Urinary bladder (tissue), 4 donors: ENCODE data around the gene SHLD1. TPM values are rescaled to one million over a fixed set of nuclear protein-coding genes. Genes with fewer than 3 reads are reported as not detected.
A peak's percentile ranks its signal among the peaks of the same experiment; 100 is the strongest.

Source experiments
- DNase-seq: peaks from one replicate; pipeline ENCODE4 v3.0.0-alpha.2; 2015; ENCODE audit errors: extremely low spot score
- H3K27ac ChIP-seq: one replicate; pipeline ENCODE4 v1.5.1; 2013; ENCODE audit warnings: low read depth, mild to moderate bottlenecking, moderate library complexity
- H3K36me3 ChIP-seq: one replicate; pipeline ENCODE4 v1.6.1; 2013; ENCODE audit warnings: mild to moderate bottlenecking, moderate library complexity; ENCODE audit not compliant: insufficient read depth
- H3K4me1 ChIP-seq: one replicate; pipeline ENCODE4 v1.6.1; 2013; ENCODE audit warnings: mild to moderate bottlenecking, moderate library complexity; ENCODE audit not compliant: insufficient read depth
- H3K4me3 ChIP-seq: one replicate; pipeline ENCODE4 v1.5.1; 2013; ENCODE audit warnings: low read depth, low read length
- WGBS: extraction: QIAGEN DNeasy Blood & Tissue Kit; methylation state at CpG from one replicate; pipeline ENCODE4 v1.1.7; 2013; 5-methylcytosine and 5-hydroxymethylcytosine counted together
- polyA plus RNA-seq: library from polyadenylated mRNA; stranded (reverse); fragments of 200-250 nt; gene quantifications from one replicate; pipeline ENCODE4 v1.2.3, GENCODE V29; 2013
- total RNA-seq: library from RNA; depleted of rRNA; stranded (reverse); fragments of >200 nt; gene quantifications from one replicate; pipeline ENCODE4 v1.2.3, GENCODE V29; 2014
- donor health status: healthy with polysubstance abuse.
- donor health status: healthy.

The SHLD1 gene
- total and polyA plus RNA-seq, 2 donors = 3.6 to 6.5 TPM

- 60% methylated on average over 9 of the region's 9 CpGs for WGBS
- Histone ChIP-seq H3K27ac (no peak overlapping the region), H3K4me1 (no peaks in the 10 kb centered on the region), H3K36me3 (no peaks in the 10 kb centered on the region), H3K4me3 (no peak overlapping the region)
- no peak for DNase-seq
Measured at GRCh38 chr20:5825130-5825719, 75.0 kb downstream of the SHLD1 start.

GRCh38 chr20:5827098-5827853 is 77.1 kb downstream of the SHLD1 start:
- Histone ChIP-seq H3K27ac (no peak overlapping the region), H3K4me3 (no peak overlapping the region), H3K4me1 (no peaks in the 10 kb centered on the region), H3K36me3 (no peaks in the 10 kb centered on the region)
- WGBS = 89% methylated on average over 15 of the region's 15 CpGs
- no peak for DNase-seq

DNA sequence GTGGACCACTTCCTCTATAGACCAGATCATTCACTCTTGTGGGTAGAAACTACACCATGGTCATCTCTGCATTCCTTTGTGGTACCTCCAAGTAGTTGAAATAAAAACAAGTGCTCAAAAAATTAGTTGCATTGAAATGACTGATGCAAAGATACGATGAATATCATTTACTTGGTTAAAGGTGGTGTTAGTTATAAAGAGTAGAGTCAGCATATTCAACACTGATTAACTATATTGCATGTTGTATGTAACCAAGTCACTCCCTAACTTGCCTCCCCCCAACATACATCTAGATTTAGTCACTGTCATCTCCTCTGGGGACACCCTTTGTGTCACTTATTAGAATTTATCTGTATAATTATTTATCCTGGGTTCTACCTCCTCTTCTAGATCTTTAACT is 77.7 kb downstream of the SHLD1 start:
- 99% methylated on average over 1 of the region's 1 CpG for WGBS
- Histone ChIP-seq H3K36me3 (no peaks in the 10 kb centered on the region), H3K27ac (no peak overlapping the region), H3K4me3 (no peak overlapping the region), H3K4me1 (no peaks in the 10 kb centered on the region)
- DNase-seq = no peak

GRCh38 chr20:5829241-5829809 is 79.1 kb downstream of the SHLD1 start:
- Histone ChIP-seq H3K36me3 (no peaks in the 10 kb centered on the region), H3K4me3 (no peak overlapping the region), H3K27ac (no peak overlapping the region), H3K4me1 (no peaks in the 10 kb centered on the region)
- WGBS = 66% methylated on average over 3 of the region's 3 CpGs
- no peak for DNase-seq

DNA sequence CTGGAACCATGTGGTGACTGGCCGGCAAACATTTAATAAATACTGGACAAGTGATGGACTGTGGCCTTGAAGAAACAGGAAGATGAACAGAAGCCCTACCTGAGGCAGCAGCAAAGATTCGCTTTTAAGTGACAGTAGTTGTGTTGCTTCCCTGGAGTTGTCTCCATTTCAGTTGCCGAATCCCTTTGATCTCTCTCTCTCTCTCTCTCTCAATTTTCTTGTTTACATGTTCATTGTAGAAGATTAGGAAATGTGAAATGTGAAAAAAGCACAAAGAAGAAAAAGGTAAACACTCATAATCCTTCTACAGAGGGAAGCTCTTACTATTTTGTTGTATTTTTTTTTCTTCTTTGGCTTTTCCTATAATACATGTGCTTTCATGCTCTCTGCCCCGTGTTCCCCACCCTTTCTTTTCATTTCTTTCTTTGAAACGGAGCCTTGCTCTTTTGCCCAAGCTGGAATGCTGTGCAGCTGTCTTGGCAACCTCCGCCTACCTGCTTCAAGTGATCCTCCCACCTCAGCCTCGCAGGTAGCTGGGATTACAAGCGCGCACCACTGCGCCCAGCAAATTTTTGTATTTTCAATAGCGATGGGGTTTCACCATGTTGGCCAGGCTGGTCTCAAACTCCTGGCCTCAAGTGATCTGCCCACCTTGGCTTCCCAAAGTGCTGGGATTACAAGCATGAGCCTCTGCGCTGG is 81.5 kb downstream of the SHLD1 start:
- no peaks in the 10 kb centered on the region for H3K36me3 ChIP-seq
- WGBS = 86% methylated on average over 12 of the region's 12 CpGs
- H3K4me1 ChIP-seq = peaks cover 3% of the 10 kb centered on the region
- DNase-seq = no peak
- no peak overlapping the region for H3K4me3 ChIP-seq
- H3K27ac ChIP-seq = no peak overlapping the region

- WGBS = 95% methylated on average over 6 of the region's 6 CpGs
- H3K4me1 ChIP-seq = peaks cover 3% of the 10 kb centered on the region
- H3K4me3 ChIP-seq = no peak overlapping the region
- no peak overlapping the region for H3K27ac ChIP-seq
- no peaks in the 10 kb centered on the region for H3K36me3 ChIP-seq
- DNase-seq = no peak
Measured at GRCh38 chr20:5833309-5833941, 83.2 kb downstream of the SHLD1 start.

DNA sequence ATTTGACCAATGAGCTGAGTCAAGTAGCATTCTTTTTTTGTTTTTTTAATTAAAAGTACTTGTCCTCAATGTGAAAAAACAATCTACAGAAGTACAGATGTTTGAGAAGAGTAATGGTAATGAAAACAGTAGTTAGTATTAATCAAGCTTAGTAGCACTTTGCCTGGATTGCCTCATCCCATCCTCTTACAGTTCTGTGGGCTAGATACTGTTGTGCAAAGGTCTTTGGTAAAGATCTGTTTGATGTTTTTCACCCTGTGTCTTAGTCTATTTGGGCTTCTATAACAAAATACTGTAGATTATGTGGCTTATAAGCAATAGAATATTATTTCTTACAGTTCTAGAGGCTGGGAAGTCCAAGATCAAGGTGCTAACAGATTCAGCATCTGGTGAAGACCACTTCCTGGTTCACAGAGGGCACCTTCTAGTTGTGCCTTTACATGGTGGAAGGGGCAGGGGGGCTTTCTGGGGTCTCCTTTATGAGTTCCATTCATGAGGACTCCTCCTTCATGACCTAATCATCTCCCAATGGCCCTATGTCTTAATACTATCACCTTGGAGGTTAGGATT is 84.3 kb downstream of the SHLD1 start:
- Histone ChIP-seq H3K4me3 (no peak overlapping the region), H3K27ac (no peak overlapping the region), H3K4me1 (peaks cover 3% of the 10 kb centered on the region), H3K36me3 (no peaks in the 10 kb centered on the region)
- DNase-seq = no peak

DNA sequence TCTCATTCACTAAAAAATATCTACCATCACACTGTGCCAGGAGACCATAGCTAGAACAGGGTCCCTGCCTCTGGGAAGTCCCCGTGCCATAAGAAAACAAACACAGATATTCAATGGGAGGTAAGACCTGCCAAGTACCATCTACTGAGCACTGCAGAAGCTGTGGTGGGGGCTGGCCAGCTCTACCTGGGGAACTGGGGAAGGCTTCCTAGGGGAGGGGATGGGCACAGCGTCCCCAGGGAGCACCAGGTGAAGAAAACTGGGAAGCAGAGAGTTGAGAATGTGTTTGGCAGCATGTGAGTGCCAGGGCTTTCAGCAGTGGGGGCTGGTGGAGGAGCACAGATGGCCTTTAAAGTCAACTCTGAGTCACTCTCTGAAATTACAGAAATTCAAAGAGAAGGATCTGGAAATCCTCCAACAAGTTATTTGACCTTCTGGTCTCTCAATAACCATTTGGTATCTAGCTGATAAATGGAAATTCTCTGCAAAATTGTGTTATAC is 85.2 kb downstream of the SHLD1 start:
- H3K36me3 ChIP-seq = no peaks in the 10 kb centered on the region
- no peak overlapping the region for H3K4me3 ChIP-seq
- peaks cover 3% of the 10 kb centered on the region for H3K4me1 ChIP-seq
- WGBS = 52% methylated on average over 2 of the region's 2 CpGs
- no peak for DNase-seq
- H3K27ac ChIP-seq = no peak overlapping the region

DNA sequence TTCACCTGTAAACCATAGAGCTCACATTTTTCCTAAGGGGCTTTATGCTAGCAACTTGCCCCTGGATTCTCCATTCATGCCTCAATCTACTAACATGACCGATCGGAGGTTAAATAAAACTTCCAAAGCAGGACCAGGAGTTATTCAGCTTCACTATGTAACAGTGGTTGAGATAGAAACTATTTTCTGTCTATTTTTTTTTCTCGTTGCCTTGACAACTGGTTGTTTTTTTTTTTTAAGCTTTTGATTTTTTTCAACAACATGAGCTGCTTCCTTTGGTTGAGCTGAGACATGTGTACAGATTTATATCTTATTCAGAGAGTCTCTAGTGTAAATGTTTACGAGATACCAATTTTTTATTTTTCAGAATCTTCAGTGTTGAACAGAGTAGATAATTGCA is 85.7 kb downstream of the SHLD1 start:
- DNase-seq = peak; percentile 78
- Histone ChIP-seq H3K36me3 (no peaks in the 10 kb centered on the region), H3K4me3 (no peak overlapping the region), H3K27ac (no peak overlapping the region), H3K4me1 (peaks cover 3% of the 10 kb centered on the region)
- 29% methylated on average over 4 of the region's 4 CpGs for WGBS

- Histone ChIP-seq H3K4me3 (no peak overlapping the region), H3K27ac (no peak overlapping the region), H3K36me3 (no peaks in the 10 kb centered on the region), H3K4me1 (peaks cover 3% of the 10 kb centered on the region)
- WGBS = 79% methylated on average over 4 of the region's 4 CpGs
- DNase-seq = no peak
Measured at GRCh38 chr20:5836569-5836968, 86.4 kb downstream of the SHLD1 start.

DNA sequence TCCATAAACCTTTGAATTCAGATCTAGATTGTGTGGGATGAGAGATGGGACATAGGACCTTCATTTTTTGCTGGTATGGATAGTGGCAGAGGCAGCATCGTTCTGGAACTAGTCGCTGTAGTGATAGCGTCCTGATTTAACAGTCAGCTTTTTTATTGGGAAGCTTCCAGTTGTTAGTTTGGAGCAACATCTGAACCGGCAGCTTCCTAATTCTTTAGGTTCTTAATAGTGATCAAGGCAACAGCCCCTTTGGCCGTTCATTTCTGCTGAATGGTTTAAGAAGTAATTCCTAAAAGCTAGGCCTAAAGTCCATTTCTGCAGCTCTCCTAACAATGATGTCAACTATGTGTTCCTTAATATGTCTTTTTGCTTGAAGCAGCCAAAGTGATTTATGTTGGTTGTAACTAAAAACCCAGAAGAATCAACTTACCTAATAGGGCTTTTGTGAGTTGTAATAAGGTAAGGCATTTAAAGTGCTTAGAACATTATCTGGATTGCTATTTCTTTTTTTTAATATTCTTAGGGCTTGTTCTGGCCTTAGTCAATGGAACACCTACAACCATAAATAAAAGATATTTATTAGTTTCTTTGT is 90.3 kb downstream of the SHLD1 start:
- WGBS = 68% methylated on average over 5 of the region's 5 CpGs
- Histone ChIP-seq H3K4me1 (peaks cover 2% of the 10 kb centered on the region), H3K36me3 (no peaks in the 10 kb centered on the region), H3K4me3 (no peak overlapping the region), H3K27ac (no peak overlapping the region)
- DNase-seq = no peak

DNA sequence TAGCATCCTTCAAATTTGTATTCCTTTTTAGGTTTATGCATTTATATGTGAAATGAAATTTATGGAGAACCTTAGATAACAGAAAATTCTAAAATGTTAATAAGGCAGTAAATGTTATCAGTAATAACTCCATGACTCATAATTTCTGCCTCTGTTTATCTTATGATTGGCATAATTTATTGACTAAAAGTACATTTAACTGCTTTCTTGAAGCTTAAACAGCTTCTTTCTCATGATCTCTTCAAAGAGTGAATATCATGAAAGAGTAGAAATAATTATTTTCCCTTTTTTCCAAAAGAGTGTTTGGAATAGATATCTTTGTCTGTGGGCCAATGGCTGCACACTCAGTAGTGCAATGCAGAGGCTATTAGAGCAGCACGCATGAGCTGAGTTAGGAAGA is 91.3 kb downstream of the SHLD1 start:
- H3K27ac ChIP-seq = no peak overlapping the region
- 64% methylated on average over 1 of the region's 1 CpG for WGBS
- peaks cover 2% of the 10 kb centered on the region for H3K4me1 ChIP-seq

GRCh38 chr20:5842465-5842864 is 92.3 kb downstream of the SHLD1 start:
- H3K36me3 ChIP-seq = no peaks in the 10 kb centered on the region
- WGBS = 77% methylated on average over 2 of the region's 2 CpGs
- no peak overlapping the region for H3K4me3 ChIP-seq
- peaks cover 2% of the 10 kb centered on the region for H3K4me1 ChIP-seq
- H3K27ac ChIP-seq = no peak overlapping the region
- DNase-seq = no peak

More for the DNA sequence above, 91.3 kb downstream of the SHLD1 start:
- DNase-seq = no peak
- H3K4me3 ChIP-seq = no peak overlapping the region
- no peaks in the 10 kb centered on the region for H3K36me3 ChIP-seq
